Activated CD4-positive, alpha-beta T cell treated with anti-CD3 and anti-CD28 coated beads, Interleukin-2, Interleukin-6, amounts not matched to agents 100 ng/mL and 50 ng/mL, durations not matched to agents 16 hours and 8 hours (primary cell): ENCODE data around the gene RPL21.
"Not testable (repeated sequence)": the region's sequence is repeated elsewhere in the genome, so short reads cannot be mapped to it uniquely, and the experiment has no call there.

ENCODE experiments used
- DNase-seq: peaks from one replicate; pipeline ENCODE4 v3.0.0-alpha.2; 2020

RPL21 gene

GRCh38 chr13:27290715-27291114 lies 39.4 kb downstream of the RPL21 start:
- no peak for DNase-seq

GRCh38 chr13:27291967-27292366 lies 40.6 kb downstream of the RPL21 start:
- DNase-seq: not testable (repeated sequence)

DNA sequence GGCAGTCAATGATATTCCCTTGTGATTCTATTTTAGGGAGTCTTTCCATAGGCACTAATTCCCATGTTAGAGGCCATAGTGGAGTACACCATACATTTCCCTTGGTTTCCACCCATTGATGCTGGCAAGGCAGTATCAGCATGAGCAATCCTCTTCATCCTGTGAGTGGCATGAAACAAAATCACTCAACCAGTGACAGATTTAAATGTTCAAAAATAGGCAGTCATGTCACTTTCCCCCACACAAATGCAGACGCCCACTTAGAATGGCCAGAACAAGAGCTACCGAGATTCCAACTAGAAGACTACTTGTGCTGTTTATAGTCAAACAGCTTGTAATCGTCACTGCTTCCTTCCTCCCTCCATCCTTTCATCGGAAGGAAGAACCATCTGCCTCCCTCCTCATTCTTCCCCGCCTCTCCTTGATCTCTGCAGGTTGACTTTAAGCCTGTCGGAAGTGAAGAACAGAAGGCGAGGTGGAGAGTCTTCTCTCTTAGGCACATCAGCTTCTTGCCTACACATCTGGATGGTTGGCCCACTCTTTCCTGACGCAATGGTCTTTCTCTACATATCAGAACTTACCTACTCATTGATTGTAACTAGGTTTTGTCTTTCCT lies 41.8 kb downstream of the RPL21 start:
- DNase-seq: no peak

DNA sequence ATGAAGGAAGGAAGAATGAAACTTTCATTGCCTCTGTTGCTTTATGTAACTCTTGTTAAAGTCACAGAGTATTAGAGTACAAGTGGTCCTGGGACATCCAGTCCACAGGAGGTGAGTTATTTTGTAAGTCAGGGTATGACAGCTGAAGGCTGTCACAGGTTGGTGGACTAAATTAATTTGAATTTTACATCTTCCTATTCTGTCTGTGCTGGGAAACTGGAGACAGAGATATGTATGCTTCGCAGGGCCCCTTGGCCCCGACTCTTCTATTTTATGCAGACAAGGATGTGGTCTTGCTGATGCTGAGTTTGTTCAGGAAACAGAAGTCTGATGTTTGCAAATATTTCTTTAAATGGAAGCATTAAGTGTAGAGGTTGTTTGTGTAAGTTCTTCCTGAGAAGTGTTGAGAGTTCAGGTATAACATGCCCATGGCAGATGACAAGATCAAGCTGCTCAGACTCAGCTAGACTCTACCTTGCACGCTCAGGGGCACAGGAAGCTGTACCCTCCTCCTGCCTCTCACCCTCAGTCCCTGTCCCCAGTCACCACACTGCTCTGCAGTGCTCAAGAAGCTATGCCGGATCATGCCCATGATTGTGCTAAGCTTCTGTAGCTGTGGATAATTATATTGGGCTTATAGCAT lies 42.6 kb downstream of the RPL21 start:
- DNase-seq: no peak

GRCh38 chr13:27295096-27295495 lies 43.7 kb downstream of the RPL21 start:
- DNase-seq: no peak

DNA sequence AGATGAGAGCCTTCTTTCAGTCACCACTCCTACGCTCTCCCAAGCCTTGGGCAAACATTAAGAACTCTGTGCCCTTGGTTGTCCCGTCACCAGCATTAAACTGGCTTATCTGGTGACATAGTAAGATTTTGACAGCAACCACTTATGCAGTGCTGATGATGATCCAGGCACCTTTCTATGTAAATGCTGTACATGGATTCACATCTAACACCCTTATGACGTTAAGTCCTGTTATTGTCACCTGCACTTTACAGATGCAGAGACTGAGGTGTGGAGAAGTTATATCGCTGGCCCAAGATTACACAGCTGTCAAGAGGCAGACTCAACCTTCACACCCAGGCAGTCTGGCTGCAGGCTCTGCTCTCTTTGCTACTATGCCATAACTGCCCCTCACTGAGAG lies 44.3 kb downstream of the RPL21 start:
- DNase-seq: no peak

DNA sequence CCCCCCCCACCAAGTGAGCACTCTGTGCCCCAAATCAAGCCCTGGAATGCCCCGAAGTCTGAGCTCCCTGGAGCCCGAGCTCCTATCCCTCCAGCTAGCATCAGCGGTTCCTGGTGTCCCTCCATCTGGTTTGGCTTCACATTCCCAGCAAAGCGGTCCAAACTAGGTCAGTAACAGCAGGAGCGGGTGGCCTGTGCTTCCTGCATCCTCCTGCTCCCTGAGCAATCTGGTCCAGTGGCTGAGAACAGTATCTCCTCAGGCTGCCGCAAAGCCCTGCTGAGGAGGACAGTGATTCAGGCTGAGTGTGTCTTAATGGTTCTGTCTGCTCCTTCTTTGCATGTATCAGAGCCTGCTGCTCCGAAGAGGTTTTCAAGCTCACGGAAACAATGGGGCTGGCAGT lies 45.1 kb downstream of the RPL21 start:
- DNase-seq: no peak

GRCh38 chr13:27298849-27299248 lies 47.5 kb downstream of the RPL21 start:
- DNase-seq: no peak

- DNase-seq: not testable (repeated sequence)
These were observed 49.0 kb downstream of the RPL21 start for GRCh38 chr13:27300406-27300805.

DNA sequence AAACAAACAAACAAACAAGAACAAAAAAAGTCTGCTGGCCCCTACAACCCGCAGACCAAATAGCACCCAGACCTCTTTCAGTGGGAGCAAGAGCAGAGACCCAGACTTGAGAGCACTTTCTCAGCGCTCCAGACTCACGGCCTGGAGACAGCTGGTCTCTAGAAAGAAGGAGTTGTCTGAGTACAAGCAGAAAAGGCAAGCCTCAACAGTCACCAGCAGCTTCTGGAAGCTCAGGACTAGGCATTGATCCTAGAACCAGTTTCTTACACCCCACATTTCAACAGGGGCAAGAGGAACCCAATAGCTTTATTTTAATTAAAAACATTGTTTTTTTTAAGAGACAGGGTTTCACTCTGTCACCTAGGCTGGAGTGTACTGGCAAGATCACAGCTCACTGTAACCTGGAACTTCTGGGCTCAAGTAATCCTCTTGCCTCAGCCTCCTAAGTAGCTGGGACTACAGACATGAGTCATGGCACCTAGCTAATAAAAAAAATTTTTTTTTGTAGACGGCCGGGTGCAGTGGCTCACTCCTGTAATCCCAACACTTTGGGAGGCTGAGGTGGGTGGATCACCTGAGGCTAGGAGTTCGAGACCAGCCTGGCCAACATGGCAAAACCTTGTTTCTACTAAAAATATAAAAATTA lies 49.7 kb downstream of the RPL21 start:
- DNase-seq: no peak

GRCh38 chr13:27302643-27303262 lies 51.4 kb downstream of the RPL21 start:
- no peak for DNase-seq

GRCh38 chr13:27304099-27304498 lies 52.7 kb downstream of the RPL21 start:
- DNase-seq: no peak

GRCh38 chr13:27304611-27305010 lies 53.3 kb downstream of the RPL21 start:
- no peak for DNase-seq
